ENCODE measurements around the gene G6PD.

DNA sequence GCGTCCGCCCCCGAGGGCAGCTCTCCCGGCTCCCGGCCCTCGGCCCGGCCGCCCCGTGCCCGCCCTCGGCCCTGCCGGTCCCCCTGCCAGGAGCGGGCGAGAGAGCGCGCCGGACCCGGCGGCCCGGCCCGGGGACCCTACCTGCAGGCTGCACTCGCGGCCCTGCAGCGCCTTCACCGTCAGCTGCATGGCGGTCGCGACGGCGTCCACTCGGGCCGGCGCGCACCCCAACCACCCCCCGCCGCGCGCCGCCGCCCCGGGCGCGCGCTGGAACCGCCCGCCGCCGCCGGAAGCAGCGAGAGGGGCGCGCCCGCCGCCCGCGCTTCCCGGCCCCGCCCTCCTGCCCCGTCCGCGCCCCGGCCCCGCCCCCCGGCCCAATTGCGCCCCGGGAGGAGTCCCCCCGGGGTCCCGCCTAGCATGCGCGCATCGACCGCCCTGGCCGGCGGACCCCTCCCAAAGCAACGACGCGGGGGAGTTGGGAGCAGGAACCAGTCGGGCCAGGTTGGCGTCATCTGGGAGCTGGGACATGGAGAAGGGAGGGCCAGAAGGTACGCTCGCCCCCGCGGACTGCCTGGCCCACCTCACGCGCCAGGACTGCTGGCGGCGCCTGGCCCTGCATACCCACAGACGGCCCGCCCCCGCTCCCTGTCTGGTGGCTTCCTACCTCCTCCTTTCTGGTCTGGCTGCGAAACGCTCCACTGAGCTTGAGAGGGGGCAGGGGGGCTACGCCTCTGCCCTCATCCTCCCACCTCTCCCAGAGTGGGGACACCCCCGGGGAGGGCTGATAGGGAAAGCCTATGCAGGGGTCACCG lies 60.0 kb downstream of the G6PD start, which contains the start of gene UBL4A:
- TF ChIP-seq JUND (IDR thresholded peaks at IDR 0.05; ENCODE audit: low read depth, low read length) (no peak), SPI1 (IDR thresholded peaks at IDR 0.05; ENCODE audit: borderline replicate concordance, insufficient read depth, low read depth, low read length) (no peak)
- TF ChIP-seq, protein P1, sequence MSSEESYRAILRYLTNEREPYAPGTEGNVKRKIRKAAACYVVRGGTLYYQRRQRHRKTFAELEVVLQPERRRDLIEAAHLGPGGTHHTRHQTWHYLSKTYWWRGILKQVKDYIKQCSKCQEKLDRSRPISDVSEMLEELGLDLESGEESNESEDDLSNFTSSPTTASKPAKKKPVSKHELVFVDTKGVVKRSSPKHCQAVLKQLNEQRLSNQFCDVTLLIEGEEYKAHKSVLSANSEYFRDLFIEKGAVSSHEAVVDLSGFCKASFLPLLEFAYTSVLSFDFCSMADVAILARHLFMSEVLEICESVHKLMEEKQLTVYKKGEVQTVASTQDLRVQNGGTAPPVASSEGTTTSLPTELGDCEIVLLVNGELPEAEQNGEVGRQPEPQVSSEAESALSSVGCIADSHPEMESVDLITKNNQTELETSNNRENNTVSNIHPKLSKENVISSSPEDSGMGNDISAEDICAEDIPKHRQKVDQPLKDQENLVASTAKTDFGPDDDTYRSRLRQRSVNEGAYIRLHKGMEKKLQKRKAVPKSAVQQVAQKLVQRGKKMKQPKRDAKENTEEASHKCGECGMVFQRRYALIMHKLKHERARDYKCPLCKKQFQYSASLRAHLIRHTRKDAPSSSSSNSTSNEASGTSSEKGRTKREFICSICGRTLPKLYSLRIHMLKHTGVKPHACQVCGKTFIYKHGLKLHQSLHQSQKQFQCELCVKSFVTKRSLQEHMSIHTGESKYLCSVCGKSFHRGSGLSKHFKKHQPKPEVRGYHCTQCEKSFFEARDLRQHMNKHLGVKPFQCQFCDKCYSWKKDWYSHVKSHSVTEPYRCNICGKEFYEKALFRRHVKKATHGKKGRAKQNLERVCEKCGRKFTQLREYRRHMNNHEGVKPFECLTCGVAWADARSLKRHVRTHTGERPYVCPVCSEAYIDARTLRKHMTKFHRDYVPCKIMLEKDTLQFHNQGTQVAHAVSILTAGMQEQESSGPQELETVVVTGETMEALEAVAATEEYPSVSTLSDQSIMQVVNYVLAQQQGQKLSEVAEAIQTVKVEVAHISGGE (CRISPR knock-in tag; IDR thresholded peaks at IDR 0.05): no peak
